ENCODE results near the gene RGS10.

Gene RGS10

DNA sequence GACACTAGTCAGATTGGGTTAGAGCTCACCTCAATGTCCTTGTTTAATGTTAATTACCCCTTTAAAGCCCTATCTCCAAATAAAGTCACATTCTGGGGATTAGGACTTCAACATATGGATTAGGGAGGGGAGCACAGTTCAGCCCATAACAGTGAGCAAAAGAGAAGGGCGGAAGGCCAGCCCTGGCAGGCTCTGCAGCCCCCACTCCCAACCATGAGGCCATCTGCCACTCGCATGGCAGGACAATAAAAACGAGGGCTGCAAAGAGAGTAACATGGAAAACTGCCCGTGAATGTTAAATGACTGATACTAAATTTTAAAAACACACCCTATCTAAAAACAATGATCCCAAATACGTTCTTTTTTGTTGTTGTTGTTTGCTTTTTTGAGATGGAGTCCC is 38.7 kb downstream of the RGS10 start:
- DNase-seq (ENCODE audit: low read depth): no peak
- TF ChIP-seq, protein P1, sequence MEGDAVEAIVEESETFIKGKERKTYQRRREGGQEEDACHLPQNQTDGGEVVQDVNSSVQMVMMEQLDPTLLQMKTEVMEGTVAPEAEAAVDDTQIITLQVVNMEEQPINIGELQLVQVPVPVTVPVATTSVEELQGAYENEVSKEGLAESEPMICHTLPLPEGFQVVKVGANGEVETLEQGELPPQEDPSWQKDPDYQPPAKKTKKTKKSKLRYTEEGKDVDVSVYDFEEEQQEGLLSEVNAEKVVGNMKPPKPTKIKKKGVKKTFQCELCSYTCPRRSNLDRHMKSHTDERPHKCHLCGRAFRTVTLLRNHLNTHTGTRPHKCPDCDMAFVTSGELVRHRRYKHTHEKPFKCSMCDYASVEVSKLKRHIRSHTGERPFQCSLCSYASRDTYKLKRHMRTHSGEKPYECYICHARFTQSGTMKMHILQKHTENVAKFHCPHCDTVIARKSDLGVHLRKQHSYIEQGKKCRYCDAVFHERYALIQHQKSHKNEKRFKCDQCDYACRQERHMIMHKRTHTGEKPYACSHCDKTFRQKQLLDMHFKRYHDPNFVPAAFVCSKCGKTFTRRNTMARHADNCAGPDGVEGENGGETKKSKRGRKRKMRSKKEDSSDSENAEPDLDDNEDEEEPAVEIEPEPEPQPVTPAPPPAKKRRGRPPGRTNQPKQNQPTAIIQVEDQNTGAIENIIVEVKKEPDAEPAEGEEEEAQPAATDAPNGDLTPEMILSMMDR (IDR thresholded peaks at IDR 0.05; ENCODE audit: control insufficient read depth, insufficient read depth, low read depth, low read length, missing control alignments): no peak
- H3K4me3 ChIP-seq (ENCODE audit: control insufficient read depth, low read depth, low read length): no peak overlapping the region

DNA sequence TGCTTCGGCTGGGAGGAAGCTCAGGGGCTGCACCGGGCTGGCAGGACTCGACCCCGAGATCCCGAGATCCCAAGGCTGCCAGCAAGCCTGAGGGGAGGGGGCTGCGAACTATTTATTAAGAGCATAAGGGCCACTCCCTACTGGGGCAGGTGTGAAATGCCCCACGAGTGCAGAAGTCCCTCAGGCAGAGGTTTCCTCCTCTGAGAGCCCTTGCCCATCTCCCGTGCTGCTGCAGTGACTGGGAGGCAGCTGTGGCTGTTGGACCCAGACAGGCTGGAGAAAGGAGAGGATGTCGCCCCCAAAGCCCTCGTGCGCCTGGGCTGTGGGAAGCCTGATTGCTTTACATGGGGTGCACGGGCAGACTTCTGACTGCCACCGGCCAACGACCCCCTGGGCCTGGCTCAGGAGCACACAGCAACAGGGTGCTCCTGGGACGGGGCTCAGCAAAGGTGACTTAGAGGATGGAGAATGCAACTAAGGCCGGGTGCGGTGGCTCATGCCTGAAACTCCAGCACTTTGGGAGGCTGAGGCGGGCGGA is 39.8 kb downstream of the RGS10 start:
- DNase-seq (ENCODE audit: low read depth): no peak
- TF ChIP-seq, protein P1 (IDR thresholded peaks at IDR 0.05; ENCODE audit: control insufficient read depth, insufficient read depth, low read depth, low read length, missing control alignments): no peak
- no peak overlapping the region for H3K4me3 ChIP-seq (ENCODE audit: control insufficient read depth, low read depth, low read length)

DNA sequence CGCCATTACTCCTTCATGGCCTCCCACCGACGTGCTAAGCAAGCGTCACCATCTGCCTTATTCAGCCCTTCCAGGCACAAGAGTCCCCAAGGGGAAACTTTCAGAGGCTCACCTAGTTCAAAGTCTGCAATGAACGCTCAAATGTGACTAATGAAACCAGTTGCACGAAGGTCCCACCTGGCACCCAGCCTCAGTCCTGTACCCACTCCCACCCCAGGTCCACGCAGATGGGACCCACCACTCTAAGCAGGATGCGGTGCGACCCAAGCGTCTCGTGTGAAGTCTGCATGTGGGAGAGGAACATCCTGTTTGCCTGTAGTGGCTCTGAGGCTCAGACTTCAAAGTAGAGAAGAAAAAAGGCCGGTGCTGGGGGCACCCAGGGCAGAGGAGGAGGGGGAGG is 40.3 kb downstream of the RGS10 start:
- TF ChIP-seq, protein P1 (IDR thresholded peaks at IDR 0.05; ENCODE audit: control insufficient read depth, insufficient read depth, low read depth, low read length, missing control alignments): no peak
- no peak for DNase-seq (ENCODE audit: low read depth)
- no peak overlapping the region for H3K4me3 ChIP-seq (ENCODE audit: control insufficient read depth, low read depth, low read length)

DNA sequence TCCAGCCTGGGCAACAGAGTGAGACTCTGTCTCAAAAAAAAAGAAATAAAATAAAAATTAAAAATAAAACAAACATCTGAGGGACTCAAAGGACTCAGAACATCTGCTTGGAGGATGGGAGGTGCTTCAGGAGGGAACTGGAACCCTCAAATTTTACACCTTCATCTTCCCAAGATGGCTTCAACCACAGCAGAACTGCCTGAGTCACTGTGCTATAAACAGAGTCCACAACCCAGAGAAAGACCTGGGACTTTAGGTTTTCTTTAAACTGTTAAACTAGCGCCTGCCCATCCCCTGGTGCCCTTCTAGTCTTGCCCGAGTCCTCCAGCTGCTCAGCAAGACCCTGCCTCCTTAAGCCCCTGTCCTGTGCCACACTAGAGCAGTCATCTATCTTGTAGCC is 40.8 kb downstream of the RGS10 start:
- no peak overlapping the region for H3K4me3 ChIP-seq (ENCODE audit: control insufficient read depth, low read depth, low read length)
- TF ChIP-seq, protein P1 (IDR thresholded peaks at IDR 0.05; ENCODE audit: control insufficient read depth, insufficient read depth, low read depth, low read length, missing control alignments): no peak
- no peak for DNase-seq (ENCODE audit: low read depth)

DNA sequence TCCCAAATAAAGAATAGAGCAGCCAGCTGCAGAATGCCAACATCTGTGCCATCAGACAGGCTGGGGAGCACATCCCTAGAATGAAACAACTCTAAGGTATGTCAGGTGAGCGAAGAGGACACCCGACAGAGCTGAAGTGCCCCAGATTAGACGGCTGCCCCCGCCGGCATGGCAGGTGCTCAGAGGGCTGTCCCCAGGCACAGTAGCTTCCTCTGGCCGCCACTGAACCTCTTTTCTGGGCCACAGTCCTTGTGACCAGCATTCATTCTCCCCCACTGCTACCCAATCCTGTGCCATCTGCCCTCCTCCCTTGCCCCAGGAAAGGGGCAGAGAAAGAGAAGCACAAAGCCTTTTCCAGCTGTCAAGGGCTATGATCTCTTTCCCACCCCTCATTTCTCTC is 41.7 kb downstream of the RGS10 start:
- no peak overlapping the region for H3K4me3 ChIP-seq (ENCODE audit: control insufficient read depth, low read depth, low read length)
- TF ChIP-seq, protein P1 (IDR thresholded peaks at IDR 0.05; ENCODE audit: control insufficient read depth, insufficient read depth, low read depth, low read length, missing control alignments): no peak
- no peak for DNase-seq (ENCODE audit: low read depth)

DNA sequence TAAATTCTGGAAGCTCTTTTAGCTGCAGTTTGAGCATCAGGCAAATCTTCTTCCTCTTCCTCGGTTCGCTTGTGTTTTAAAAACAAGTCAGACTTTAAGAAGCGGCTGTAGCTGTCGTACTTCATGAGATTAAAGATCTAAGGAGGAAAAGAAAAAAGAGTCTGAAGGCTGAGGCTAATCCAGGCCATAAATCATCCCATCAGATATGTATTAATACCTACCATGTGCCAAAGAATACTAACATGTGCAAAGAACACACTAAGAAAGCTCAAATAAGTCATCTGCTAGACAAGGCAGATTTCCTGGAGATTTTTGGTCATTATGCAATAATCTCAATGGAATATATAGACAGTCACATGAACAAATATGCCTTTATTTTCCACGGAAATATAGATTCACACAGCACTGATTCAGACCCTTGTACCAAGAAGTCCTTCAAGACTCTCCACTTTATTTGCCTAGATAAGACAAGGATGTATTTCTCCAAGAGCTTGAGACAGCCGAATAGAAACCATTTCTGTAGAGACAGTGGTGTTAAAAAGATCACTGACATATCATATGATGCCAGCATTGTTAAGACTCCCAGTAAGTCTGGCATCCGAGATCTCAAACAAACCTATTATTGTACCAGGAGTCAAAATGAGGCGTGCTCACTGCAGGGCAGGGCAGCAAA is 42.3 kb downstream of the RGS10 start:
- H3K4me3 ChIP-seq (ENCODE audit: control insufficient read depth, low read depth, low read length): no peak overlapping the region
- TF ChIP-seq, protein P1 (IDR thresholded peaks at IDR 0.05; ENCODE audit: control insufficient read depth, insufficient read depth, low read depth, low read length, missing control alignments): no peak
- no peak for DNase-seq (ENCODE audit: low read depth)

All from AG09309 (cell line).